ENCODE results near the gene ARHGAP18. TPM values are rescaled to one million over a fixed set of nuclear protein-coding genes. Genes with fewer than 3 reads are reported as not detected.

The ARHGAP18 gene
- total and polyA plus RNA-seq, 4 donors, result 1.6 to 8.0 (median 3.0) TPM

DNA sequence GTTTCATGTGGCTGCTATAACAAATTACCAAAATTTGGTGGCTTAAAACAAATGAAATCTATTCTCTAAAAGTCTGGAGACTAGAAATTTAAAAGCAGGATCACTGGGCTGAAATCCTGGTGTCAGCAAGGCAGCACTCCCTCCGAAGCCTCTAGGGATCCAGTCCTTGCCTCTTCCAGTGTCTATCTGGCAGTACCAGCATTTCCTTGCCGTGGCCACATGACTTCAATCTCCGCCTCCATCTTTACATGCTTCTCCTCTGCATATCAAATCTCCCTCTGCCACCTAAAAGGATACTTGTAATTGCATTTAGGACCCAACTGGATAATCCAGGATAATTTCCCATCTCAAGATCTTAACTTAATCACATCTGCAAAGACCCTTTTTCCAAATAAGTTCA, 30.2 kb downstream of the ARHGAP18 start:
- TF ChIP-seq HNF4G (IDR thresholded peaks at IDR 0.05) (no peak), RAD21 (IDR thresholded peaks at IDR 0.05) (no peak)
- H3K27me3 ChIP-seq (ENCODE audit: control insufficient read depth in 4 of 4, insufficient read depth in 4 of 4, low read length in 3 of 4), result no peaks in the 10 kb centered on the region
- no peak for DNase-seq (ENCODE audit: low spot score)
- H3K9ac ChIP-seq (ENCODE audit: low read depth in 1 of 2, low read length in 2 of 2), result no peak overlapping the region
- H3K4me1 ChIP-seq (ENCODE audit: control insufficient read depth in 4 of 4, insufficient read depth in 4 of 4, low read length in 3 of 4), result peaks cover 0 to under 1% (median 0%) of the 10 kb centered on the region in 4 donors
- no peaks in the 10 kb centered on the region for H3K9me3 ChIP-seq (ENCODE audit: control insufficient read depth in 4 of 4, low read length in 3 of 4)
- H3K27ac ChIP-seq (ENCODE audit: low read depth in 1 of 2, low read length in 2 of 2), result no peak overlapping the region
- no peak overlapping the region for H3K4me3 ChIP-seq (ENCODE audit: low read depth in 1 of 3, low read length in 3 of 3)
- 87% methylated on average over 3 of the region's 3 CpGs for WGBS
- H3K36me3 ChIP-seq (ENCODE audit: control insufficient read depth in 4 of 4, insufficient read depth in 3 of 4, low read depth in 1 of 4, low read length in 3 of 4), result no peaks in the 10 kb centered on the region

DNA sequence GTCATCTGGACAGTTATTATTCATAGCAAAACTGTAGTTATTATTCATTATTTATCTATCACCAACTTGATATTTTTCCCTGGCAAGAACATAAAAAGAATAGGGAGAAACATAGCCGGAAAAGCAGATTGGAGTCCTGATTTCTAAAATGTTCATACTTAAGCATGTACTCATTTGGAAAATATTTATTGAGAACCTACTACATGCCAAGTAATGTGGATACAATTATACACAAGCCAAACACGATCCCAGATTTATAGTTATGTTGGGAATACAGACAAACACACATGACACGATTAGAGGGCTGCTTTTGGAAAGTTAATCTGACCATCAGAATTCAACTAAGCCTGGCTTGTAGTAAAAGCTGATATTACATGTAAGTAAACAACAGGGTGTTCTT, 30.7 kb downstream of the ARHGAP18 start:
- Histone ChIP-seq H3K9ac (ENCODE audit: low read depth in 1 of 2, low read length in 2 of 2) (no peak overlapping the region), H3K27ac (ENCODE audit: low read depth in 1 of 2, low read length in 2 of 2) (no peak overlapping the region), H3K4me3 (ENCODE audit: low read depth in 1 of 3, low read length in 3 of 3) (no peak overlapping the region), H3K9me3 (ENCODE audit: control insufficient read depth in 4 of 4, low read length in 3 of 4) (no peaks in the 10 kb centered on the region), H3K4me1 (ENCODE audit: control insufficient read depth in 4 of 4, insufficient read depth in 4 of 4, low read length in 3 of 4) (no peaks in the 10 kb centered on the region), H3K27me3 (ENCODE audit: control insufficient read depth in 4 of 4, insufficient read depth in 4 of 4, low read length in 3 of 4) (no peaks in the 10 kb centered on the region), H3K36me3 (ENCODE audit: control insufficient read depth in 4 of 4, insufficient read depth in 3 of 4, low read depth in 1 of 4, low read length in 3 of 4) (no peaks in the 10 kb centered on the region)
- WGBS, result 91% methylated on average over 3 of the region's 3 CpGs
- DNase-seq (ENCODE audit: low spot score), result no peak
- TF ChIP-seq SP1 (IDR thresholded peaks at IDR 0.05) (no peak), EGR1 (IDR thresholded peaks at IDR 0.05; ENCODE audit: low read depth in 2 of 2) (no peak)

- H3K9me3 ChIP-seq (ENCODE audit: control insufficient read depth in 4 of 4, low read length in 3 of 4), result no peaks in the 10 kb centered on the region
- no peak for TF ChIP-seq SP1 (IDR thresholded peaks at IDR 0.05)
- TF ChIP-seq GABPA (IDR thresholded peaks at IDR 0.05 in 1 of 2, conservative IDR thresholded peaks at IDR 0.05 in 1 of 2), result no peak
- TF ChIP-seq, protein P1, sequence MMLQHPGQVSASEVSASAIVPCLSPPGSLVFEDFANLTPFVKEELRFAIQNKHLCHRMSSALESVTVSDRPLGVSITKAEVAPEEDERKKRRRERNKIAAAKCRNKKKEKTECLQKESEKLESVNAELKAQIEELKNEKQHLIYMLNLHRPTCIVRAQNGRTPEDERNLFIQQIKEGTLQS (IDR thresholded peaks at IDR 0.05), result no peak
- TF ChIP-seq, protein P2, sequence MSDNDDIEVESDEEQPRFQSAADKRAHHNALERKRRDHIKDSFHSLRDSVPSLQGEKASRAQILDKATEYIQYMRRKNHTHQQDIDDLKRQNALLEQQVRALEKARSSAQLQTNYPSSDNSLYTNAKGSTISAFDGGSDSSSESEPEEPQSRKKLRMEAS (IDR thresholded peaks at IDR 0.05), result no peak
- no peak for TF ChIP-seq FOXA1 (IDR thresholded peaks at IDR 0.05)
- TF ChIP-seq HNF4G (IDR thresholded peaks at IDR 0.05), result no peak
- no peak for TF ChIP-seq CTCF (IDR thresholded peaks at IDR 0.05; ENCODE audit: low read depth, low read length, missing input control)
- TF ChIP-seq TAF1 (conservative IDR thresholded peaks at IDR 0.05), result no peak
- no peak for TF ChIP-seq EGR1 (IDR thresholded peaks at IDR 0.05; ENCODE audit: low read depth in 2 of 2)
- no peak for TF ChIP-seq YY1 (IDR thresholded peaks at IDR 0.05)
- no peaks in the 10 kb centered on the region for H3K27me3 ChIP-seq (ENCODE audit: control insufficient read depth in 4 of 4, insufficient read depth in 4 of 4, low read length in 3 of 4)
- H3K36me3 ChIP-seq (ENCODE audit: control insufficient read depth in 4 of 4, insufficient read depth in 3 of 4, low read depth in 1 of 4, low read length in 3 of 4), result no peaks in the 10 kb centered on the region
- no peak overlapping the region for H3K9ac ChIP-seq (ENCODE audit: low read depth in 1 of 2, low read length in 2 of 2)
- H3K4me1 ChIP-seq (ENCODE audit: control insufficient read depth in 4 of 4, insufficient read depth in 4 of 4, low read length in 3 of 4), result no peaks in the 10 kb centered on the region
- no peak overlapping the region for H3K4me3 ChIP-seq (ENCODE audit: low read depth in 1 of 3, low read length in 3 of 3)
- DNase-seq (ENCODE audit: low spot score), result no peak
- 85% methylated on average over 1 of the region's 1 CpG for WGBS
- H3K27ac ChIP-seq (ENCODE audit: low read depth in 1 of 2, low read length in 2 of 2), result no peak overlapping the region
Measured at GRCh38 chr6:129678463-129678862, 31.5 kb downstream of the ARHGAP18 start.

Measured in liver (tissue), 9 donors.